ENCODE results near the gene PIGK. TPM values are rescaled to one million over a fixed set of nuclear protein-coding genes. Genes with fewer than 3 reads are reported as not detected.

Gene PIGK
- 22.4 and 30.3 TPM in 2 replicates for total RNA-seq

GRCh38 chr1:77219166-77219887, at the start of gene PIGK:
TSS of gene PIGK (minus strand) at chr1:77219430. CDS start at chr1:77219402, 28 bp downstream.

Small RNA genes lying within 50 kb of the gene (small RNA-seq; reads per million reads assigned to genes)
- gene MIR7156, result not detected

Other genes with a start within 250 kb of the PIGK start
- gene AK5, start 62.6 kb upstream of the PIGK start, total RNA-seq, result 24.6 and 32.7 TPM in 2 replicates